Gastrocnemius medialis (tissue), 4 donors: ENCODE data around the gene PGAM1.

ENCODE experiments used
- CTCF ChIP-seq, 5 experiments: fragments of 450-650 bp in 3 of 5; fragments of 200-600 bp in 2 of 5; sonication (generic) in 2 of 5; IDR thresholded peaks in 4 of 5; conservative IDR thresholded peaks in 1 of 5; 1 replicate in 4 of 5; 2 replicates in 1 of 5; pipeline ENCODE4 v1.5.1; 2016 to 2019; ENCODE audit warnings: antibody characterized with exemption in 5 of 5, mild to moderate bottlenecking in 3 of 5, moderate library complexity in 3 of 5
- POLR2A ChIP-seq, 2 donors: fragments of 450-650 bp; IDR thresholded peaks; one replicate each; pipeline ENCODE4 v1.6.1; 2017; ENCODE audit warnings: antibody characterized with exemption in 2 of 2, mild to moderate bottlenecking in 2 of 2, moderate library complexity in 2 of 2

- TF ChIP-seq CTCF (IDR thresholded peaks at IDR 0.05 in 4 of 5, conservative IDR thresholded peaks at IDR 0.05 in 1 of 5) (no peak), POLR2A (IDR thresholded peaks at IDR 0.05) (no peak)
Measured at GRCh38 chr10:97426776-97427570, 982 bp downstream of the PGAM1 start.
